Panc1 (cell line): ENCODE results near the gene C8B.
A peak's percentile ranks its signal among the peaks of the same experiment; 100 is the strongest.

Source experiments
- CTCF ChIP-seq: fragments of 450-650 bp; IDR thresholded peaks from 2 replicates; pipeline ENCODE4 v1.5.1; 2017; ENCODE audit warnings: mild to moderate bottlenecking
- POLR2AphosphoS5 ChIP-seq: IDR thresholded peaks from 2 replicates; pipeline ENCODE4 v1.6.1; 2012; ENCODE audit warnings: mild to moderate bottlenecking, low read depth, low read length, moderate library complexity
- SIN3A ChIP-seq: IDR thresholded peaks from 2 replicates; pipeline ENCODE4 v1.6.1; 2012; ENCODE audit warnings: low read depth, mild to moderate bottlenecking, low read length, moderate library complexity, borderline replicate concordance; ENCODE audit not compliant: insufficient read depth
- TCF7L2 ChIP-seq: IDR thresholded peaks from 2 replicates; pipeline ENCODE4 v1.6.1; 2011; ENCODE audit warnings: mild to moderate bottlenecking, low read depth, low read length, inconsistent platforms
- TF ChIP-seq, protein P1 (sequence below), 2 experiments: IDR thresholded peaks; 2 replicates each; pipeline ENCODE4 v1.6.1; 2011 to 2012; ENCODE audit warnings: low read depth in 2 of 2, control low read depth in 1 of 2, low read length in 1 of 2, mild to moderate bottlenecking in 1 of 2, moderate library complexity in 1 of 2; ENCODE audit not compliant: insufficient read depth in 1 of 2

GRCh38 chr1:56967900-56968832 lies 2.4 kb upstream of the C8B start:
- TF ChIP-seq CTCF (peak; percentile 70), SIN3A (no peak), TCF7L2 (no peak), POLR2AphosphoS5 (no peak)
- TF ChIP-seq, protein P1, sequence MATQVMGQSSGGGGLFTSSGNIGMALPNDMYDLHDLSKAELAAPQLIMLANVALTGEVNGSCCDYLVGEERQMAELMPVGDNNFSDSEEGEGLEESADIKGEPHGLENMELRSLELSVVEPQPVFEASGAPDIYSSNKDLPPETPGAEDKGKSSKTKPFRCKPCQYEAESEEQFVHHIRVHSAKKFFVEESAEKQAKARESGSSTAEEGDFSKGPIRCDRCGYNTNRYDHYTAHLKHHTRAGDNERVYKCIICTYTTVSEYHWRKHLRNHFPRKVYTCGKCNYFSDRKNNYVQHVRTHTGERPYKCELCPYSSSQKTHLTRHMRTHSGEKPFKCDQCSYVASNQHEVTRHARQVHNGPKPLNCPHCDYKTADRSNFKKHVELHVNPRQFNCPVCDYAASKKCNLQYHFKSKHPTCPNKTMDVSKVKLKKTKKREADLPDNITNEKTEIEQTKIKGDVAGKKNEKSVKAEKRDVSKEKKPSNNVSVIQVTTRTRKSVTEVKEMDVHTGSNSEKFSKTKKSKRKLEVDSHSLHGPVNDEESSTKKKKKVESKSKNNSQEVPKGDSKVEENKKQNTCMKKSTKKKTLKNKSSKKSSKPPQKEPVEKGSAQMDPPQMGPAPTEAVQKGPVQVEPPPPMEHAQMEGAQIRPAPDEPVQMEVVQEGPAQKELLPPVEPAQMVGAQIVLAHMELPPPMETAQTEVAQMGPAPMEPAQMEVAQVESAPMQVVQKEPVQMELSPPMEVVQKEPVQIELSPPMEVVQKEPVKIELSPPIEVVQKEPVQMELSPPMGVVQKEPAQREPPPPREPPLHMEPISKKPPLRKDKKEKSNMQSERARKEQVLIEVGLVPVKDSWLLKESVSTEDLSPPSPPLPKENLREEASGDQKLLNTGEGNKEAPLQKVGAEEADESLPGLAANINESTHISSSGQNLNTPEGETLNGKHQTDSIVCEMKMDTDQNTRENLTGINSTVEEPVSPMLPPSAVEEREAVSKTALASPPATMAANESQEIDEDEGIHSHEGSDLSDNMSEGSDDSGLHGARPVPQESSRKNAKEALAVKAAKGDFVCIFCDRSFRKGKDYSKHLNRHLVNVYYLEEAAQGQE (IDR thresholded peaks at IDR 0.05; ENCODE audit: insufficient read depth in 1 of 2, low read depth in 2 of 2, low read length in 1 of 2): no peak
